ENCODE measurements around the gene TRAF3IP1.

The TRAF3IP1 gene

DNA sequence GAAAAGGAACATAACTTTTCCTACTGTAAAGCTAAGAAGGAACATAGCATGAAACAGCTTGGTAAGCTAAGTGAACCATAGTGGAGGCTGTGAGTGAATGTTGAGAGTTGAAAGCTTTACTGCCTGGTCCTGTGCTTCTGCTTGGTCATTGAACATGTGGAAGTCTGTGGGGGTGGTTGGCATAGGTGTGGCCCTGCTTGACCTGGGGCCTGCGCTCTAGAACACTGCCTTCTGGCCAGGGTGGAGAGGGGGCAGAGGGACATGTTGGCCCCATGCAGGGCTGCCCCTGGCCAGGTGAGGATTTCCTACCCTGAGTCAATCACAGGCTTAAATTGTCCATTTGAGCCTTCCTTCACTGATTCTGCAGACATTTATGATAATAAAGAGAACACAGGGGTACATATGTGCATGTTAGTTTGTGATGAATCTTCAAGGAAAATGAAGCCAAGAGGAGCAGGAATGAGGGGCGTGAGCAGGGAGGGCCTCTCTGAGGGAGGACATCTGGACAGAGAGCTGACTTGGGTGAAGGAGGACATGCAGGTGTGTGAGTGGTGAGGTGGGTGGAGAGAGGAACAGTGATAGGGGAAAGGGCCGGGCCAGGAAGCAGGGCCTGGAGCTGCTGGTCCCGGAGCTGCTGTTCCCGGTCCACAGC lies 16.6 kb downstream of the TRAF3IP1 start:
- H3K4me3 ChIP-seq = no peak overlapping the region
- TF ChIP-seq, protein P1, sequence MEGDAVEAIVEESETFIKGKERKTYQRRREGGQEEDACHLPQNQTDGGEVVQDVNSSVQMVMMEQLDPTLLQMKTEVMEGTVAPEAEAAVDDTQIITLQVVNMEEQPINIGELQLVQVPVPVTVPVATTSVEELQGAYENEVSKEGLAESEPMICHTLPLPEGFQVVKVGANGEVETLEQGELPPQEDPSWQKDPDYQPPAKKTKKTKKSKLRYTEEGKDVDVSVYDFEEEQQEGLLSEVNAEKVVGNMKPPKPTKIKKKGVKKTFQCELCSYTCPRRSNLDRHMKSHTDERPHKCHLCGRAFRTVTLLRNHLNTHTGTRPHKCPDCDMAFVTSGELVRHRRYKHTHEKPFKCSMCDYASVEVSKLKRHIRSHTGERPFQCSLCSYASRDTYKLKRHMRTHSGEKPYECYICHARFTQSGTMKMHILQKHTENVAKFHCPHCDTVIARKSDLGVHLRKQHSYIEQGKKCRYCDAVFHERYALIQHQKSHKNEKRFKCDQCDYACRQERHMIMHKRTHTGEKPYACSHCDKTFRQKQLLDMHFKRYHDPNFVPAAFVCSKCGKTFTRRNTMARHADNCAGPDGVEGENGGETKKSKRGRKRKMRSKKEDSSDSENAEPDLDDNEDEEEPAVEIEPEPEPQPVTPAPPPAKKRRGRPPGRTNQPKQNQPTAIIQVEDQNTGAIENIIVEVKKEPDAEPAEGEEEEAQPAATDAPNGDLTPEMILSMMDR (IDR thresholded peaks at IDR 0.05) = no peak
- no peak overlapping the region for H3K27ac ChIP-seq
- no peak for DNase-seq (ENCODE audit: low spot score)

DNA sequence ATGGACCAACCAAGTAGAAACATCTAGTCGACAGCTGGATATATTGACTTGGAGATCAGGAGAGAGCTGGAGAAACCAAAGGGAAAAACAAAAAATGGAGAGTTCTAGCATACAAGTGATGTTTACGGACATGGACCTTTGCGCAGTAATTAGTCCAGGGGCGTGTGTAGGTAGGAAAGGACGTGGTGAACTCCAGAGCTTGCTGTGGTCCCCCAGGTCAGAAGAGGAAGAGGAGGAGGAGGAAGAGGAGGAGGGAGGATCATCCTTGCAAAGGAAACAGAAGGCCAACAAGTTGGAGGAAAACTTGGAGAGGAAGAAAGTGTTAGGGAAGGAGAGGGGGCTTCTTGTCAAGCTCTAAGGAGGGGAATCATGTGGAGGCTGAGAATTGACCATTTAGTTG lies 17.5 kb downstream of the TRAF3IP1 start:
- Histone ChIP-seq H3K4me3 (no peak overlapping the region), H3K27ac (no peak overlapping the region)
- no peak for DNase-seq (ENCODE audit: low spot score)
- TF ChIP-seq, protein P1 (IDR thresholded peaks at IDR 0.05) = no peak

DNA sequence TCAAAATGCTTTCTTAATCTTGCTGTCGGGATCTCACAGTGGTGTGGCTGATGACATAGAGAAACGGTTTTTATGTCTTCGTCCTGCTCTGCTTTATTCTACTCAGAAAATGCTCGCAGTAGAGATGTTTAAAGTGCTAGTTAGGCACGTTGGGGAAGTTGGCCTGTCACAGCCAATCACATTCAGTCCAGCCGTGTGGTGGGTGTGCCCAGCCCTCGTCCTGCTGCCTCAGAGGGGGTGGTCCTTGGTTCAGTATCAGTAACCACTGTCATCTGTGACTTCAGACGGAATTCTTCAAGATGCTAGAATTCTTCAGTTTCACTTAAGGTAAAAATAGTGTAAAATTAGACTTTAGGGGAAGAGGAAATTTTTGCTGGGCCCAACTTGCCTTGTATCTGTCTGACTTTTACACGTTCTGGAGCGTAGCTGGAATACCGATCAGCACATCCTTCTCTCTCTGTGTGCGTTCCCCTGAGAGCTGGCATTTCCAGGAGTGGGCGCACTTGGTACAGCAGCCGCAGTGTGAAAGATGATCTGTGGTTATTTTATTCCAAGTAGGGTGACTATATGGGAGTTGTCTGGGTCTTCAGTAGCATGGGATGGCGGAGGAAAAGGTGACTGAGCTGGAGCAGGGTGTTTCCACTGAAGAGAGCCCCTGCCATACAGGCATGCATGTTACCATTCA lies 18.5 kb downstream of the TRAF3IP1 start:
- H3K4me3 ChIP-seq = no peak overlapping the region
- TF ChIP-seq, protein P1 (IDR thresholded peaks at IDR 0.05) = no peak
- no peak overlapping the region for H3K27ac ChIP-seq
- DNase-seq (ENCODE audit: low spot score) = no peak

DNA sequence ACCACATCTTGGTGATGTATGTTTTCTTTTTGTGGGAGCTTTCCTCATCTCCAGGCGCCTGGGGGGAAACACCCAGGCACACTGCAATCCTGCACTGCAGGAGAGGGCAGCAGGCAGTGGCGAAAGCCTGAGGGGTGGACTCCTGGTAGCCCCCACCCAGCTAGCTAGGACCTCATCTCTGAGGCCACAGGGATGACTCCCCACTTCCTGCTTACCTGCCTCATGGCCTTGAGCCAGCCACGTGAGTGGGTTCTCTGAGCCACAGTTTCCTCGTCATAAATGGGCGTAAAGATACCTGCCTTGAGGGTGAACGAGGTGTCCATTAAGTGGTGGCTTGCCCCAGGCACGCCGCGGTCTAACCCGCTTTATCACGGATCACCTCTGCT lies 19.1 kb downstream of the TRAF3IP1 start:
- DNase-seq (ENCODE audit: low spot score) = no peak
- TF ChIP-seq, protein P1 (IDR thresholded peaks at IDR 0.05) = no peak
- no peak overlapping the region for H3K27ac ChIP-seq
- no peak overlapping the region for H3K4me3 ChIP-seq

DNA sequence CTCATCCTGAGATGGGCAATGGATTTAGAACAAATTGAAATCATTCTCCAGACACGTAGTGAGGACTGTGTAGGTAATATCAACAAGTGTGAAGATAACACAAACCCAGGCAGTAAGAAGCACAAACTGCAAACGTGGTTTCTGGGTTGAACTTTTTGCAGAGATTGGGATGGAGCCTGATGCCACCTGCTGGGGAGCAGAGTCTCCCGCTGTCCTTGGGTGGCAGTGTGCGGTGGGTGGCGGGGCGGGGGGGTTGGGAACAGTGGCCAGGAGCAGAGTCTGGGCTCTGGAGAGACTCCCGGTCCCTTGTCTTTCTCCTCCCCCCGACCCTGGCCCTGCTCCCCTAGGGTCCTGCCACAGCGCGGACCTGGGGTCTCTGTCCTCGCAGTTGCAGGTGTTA lies 19.5 kb downstream of the TRAF3IP1 start:
- TF ChIP-seq, protein P1 (IDR thresholded peaks at IDR 0.05) = no peak
- no peak for DNase-seq (ENCODE audit: low spot score)
- no peak overlapping the region for H3K27ac ChIP-seq
- no peak overlapping the region for H3K4me3 ChIP-seq

DNA sequence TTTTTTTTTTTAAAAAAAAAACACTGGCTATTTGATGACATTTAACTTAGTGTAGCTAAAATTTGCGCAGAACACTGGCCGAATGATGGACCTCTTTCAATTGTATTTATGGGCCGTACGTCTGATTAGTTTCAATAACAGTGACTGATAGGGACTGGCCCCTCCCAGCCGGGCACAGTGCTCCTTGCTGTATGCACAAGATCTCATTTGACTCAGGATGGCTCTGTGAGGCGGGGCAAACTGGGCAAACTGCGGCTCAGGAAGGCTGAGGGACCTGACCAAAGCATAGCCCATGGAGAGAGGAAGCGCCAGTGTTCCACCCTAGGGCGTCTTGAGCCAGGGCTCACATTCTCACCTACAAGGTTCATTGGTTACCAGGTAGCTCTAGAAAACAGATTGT lies 21.2 kb downstream of the TRAF3IP1 start:
- Histone ChIP-seq H3K4me3 (no peak overlapping the region), H3K27ac (no peak overlapping the region)
- TF ChIP-seq, protein P1 (IDR thresholded peaks at IDR 0.05) = no peak
- DNase-seq (ENCODE audit: low spot score) = no peak

DNA sequence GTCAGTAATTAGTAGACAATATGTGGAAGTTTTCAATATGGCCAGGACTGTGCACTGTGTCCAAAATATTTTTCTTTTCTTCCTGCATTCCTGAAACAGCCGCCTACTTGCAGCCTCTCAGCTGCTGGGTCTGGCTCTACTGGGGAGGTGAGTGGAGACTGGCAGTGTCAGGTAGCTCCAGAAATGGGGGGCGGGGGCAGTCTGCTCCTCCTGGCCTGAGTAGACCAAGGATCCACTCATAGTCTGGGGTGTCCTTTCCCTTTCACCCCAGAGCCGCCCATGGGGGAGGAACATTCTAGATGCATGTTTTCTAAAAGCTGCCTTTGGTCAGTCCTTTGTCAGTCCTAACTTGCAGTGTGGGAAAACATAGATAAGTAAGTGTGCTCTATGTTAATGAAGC lies 23.7 kb downstream of the TRAF3IP1 start:
- TF ChIP-seq, protein P1 (IDR thresholded peaks at IDR 0.05) = no peak

More for the DNA sequence above, 23.7 kb downstream of the TRAF3IP1 start:
- DNase-seq (ENCODE audit: low spot score) = no peak
- H3K27ac ChIP-seq = no peak overlapping the region
- H3K4me3 ChIP-seq = no peak overlapping the region
